Skin of body (tissue), 2 donors: ENCODE measurements around the gene SLC16A9. TPM values are rescaled to one million over a fixed set of nuclear protein-coding genes. Genes with fewer than 3 reads are reported as not detected.
"Not testable (repeated sequence)": the region's sequence is repeated elsewhere in the genome, so short reads cannot be mapped to it uniquely, and the experiment has no call there.

Source experiments
- DNase-seq: peaks from one replicate; lab custom pipeline; 2025; lab: John Stamatoyannopoulos, UW
- total RNA-seq: library from RNA; depleted of rRNA; stranded (reverse); fragments of >200 nt; gene quantifications from one replicate; pipeline ENCODE4 v1.2.3, GENCODE V29; 2014

SLC16A9 gene
- 6.5 TPM for total RNA-seq

DNA sequence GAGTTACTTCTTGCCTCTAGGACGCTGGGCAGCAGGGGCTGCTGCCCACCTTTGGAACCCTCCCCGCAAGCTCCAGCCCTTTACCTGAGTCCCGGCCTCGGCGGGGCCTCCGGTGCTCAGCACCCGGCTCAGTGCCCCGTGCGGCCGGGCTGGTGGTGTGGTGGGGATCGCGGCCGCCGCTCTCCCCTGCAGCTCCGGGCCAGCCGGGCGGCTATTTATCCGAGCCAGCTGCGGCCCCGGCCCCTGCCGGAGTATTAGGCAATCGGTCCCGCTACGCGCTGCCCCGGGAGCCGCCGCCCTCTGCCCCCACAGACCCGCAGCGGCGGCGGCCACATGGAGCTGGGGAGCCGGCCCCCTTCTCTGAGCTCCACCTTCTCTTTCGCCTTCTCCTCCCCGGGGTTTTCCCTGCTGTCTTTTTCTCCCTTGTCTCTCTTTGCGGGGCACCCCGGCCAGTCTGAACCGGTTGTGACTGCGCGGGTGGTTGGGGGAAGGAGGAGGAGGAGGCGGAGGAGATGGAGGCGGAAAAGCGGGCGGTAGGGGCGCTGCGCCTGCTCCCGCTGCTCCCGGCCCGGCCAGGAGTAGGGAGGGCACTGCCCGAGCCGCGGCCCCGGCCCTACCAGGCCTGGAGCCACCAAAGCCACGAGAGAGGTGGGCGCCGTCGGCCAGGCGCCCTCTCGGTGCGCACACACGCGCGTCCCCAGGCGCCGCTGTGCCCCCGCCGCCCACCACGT is at the start of gene SLC16A9:
SLC16A9 (minus strand) TSS at position 456 of the 731 bp plus-strand sequence. CDS start 25,559 bp downstream, outside the sequence.
- DNase-seq = peak; percentile 36

DNA sequence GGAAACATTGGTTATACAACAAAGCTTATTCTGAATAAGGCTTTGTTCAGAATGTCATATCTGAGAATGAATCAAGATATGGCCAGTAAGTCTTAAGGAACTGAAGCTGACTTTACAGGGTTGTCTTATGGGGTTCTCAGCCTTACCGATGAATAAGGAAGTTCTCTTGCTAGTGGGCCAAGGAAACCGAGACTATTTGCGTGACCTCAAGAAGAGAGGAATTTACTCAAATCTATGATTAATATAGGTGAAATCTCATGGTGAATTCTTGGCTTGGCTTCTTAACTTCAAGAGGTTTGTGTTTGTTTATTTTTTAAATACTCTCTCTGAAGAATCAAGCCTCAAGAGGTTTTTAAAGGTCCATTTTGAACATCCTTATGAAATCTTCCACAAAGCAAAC is 48.3 kb upstream of the SLC16A9 start:
- DNase-seq = no peak

- DNase-seq = no peak
Measured at GRCh38 chr10:59754951-59755350, 45.3 kb upstream of the SLC16A9 start.

DNA sequence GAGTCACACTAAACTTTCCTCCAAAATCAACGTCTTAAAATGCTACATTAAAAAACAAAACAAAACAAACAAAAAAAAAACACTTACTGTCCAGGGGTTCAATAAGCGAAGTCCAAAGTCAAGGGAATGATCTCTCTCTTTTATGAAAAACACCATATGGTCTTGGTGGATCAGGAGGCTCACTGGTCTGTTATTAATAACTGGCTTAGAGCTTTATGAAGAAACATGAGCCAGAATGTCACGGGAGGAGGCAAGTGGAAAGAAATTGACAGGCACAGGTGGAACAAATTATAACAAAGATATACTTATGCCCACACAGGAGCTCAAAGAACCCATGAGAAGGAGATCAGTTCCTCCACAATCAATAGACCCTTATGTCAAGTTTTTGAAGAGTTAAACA is 43.6 kb upstream of the SLC16A9 start, which contains the start of gene MRLN:
MRLN (minus strand) TSS at position 189 of the 400 bp plus-strand sequence.
- peak; percentile 1 for DNase-seq

DNA sequence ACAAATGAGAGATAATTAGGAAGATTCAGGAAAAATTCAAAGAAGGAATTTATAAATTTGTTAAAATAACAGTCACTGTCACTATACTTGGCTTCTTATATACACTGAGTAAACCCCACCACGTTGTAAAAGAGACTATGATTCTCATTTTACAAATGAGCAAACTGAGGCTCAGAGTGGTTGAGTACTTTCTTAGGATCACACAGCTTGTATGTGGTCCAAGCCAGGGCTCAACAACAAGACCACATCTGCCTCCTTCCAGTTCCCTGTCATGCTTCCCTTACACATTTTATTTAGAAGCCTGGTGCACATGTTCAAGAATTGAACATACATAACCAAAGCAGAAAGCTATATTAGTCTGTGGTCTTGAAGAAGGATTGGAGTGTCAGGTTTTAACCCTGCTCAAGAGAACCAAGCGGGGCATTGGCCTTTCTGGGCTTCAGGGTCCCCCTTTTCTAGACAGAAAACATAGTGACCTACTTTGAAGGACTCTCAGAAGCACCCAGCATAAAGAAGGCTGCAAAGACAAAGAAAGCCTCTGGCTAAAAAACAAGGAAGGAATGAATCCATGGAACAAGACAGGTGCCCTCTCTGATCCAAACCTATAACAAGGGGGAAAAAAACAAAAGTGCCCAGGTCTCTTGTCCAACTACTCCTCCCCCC is 42.8 kb upstream of the SLC16A9 start:
- DNase-seq = no peak

DNA sequence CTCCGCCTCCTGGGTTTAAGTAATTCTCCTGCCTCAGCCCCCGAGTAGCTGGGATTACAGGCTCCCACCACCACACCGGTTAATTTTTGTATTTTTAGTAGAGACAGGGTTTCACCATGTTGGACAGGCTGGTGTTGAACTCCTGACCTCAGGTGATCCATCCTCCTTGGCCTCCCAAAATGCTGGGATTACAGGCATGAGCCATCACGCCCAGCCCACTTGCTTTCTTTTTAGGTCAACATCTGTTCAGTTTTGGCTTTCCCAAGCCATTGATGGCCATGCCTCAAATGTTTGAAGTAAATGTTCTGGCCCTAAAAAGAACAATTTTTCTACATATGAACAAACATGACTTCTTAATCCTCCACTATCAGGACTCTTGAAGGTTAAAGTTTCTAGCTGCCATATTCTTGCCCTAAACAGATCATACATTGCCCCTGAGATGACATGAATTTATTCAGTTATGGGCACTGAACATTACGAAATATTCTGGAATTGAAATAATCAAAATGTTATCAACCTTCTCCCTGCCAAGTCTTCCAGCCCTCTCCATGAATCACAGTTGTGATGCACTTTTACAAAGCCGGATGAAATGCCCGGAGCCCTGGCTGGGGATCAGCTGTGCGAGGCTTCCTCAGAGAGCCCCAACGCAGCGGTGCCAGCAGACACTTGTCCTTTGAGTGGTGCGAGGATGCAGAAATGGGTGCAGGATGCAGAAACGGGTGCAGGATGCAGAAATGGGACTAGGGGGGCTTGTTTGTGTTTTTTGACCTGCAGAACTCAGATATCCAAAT is 40.7 kb upstream of the SLC16A9 start:
- DNase-seq = no peak

GRCh38 chr10:59748834-59749233 is 39.2 kb upstream of the SLC16A9 start:
- no peak for DNase-seq

DNA sequence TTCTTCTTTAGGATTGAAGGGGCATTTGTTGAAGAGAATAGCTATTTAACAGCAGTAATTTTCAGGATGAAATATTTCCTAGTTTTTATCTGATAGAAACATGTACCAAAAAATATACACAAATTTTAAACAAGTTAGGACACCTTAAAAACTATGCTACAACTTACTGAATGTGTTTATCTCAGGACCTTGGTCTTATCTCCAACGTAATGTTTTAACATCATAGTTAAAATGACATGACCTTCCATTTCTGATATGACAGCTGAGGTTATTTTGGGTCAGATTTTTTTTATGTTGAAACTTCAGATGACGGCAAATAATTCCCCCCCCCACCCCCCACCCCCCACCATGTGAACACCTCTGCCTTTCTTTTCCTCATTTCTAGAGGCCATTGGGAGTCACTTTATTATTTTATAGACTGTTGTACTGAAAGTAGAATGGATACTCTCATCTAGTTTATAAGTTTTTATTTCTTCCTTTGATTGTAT is 35.6 kb upstream of the SLC16A9 start:
- no peak for DNase-seq

- not testable (repeated sequence) for DNase-seq
Measured at GRCh38 chr10:59744762-59745161, 35.1 kb upstream of the SLC16A9 start.

GRCh38 chr10:59744156-59744555 is 34.5 kb upstream of the SLC16A9 start:
- not testable (repeated sequence) for DNase-seq

- DNase-seq = no peak
Measured at GRCh38 chr10:59741583-59741982, 31.9 kb upstream of the SLC16A9 start.

- DNase-seq = no peak
Measured at GRCh38 chr10:59741048-59741447, 31.4 kb upstream of the SLC16A9 start.

GRCh38 chr10:59736749-59737148 is 27.1 kb upstream of the SLC16A9 start:
- DNase-seq = no peak

DNA sequence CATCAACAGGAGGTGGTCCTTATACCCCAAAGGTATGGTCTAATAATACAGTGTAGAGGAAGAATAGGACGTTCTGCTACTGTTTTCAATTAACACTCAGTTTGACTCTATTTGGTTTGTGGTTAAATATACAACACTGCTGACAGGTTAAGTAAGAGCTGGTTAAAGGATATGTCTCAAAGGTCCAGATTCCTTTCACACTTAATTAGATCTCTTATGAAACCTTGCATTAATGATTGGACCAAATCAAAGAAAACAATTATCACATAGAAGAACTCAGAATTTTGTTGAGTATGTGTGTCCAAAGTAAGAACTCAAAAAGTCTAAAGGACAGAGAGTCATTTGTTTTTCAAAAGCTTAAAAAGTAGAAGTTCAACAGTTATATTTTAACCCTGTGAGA is 25.6 kb upstream of the SLC16A9 start:
- DNase-seq = no peak

DNA sequence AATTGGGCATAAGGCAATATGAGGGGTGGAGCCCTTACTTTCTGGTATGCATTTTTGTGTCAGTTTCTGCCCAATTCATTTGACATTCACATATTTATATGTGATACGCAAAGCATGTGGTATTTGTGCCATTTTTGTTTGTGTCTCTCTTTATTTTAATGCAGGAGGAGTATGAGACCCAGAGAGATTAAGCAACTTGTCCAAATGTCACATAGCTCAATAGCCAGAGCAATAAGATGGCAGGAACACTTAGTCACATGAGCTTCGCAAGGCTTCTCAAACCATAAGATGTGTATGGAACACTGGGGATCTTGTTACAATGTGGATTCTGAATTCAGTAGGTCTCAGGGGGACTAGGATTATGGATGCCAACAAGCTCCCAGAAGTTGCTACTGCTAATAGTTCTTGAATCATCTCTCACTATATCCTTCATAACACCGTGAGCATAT is 24.4 kb upstream of the SLC16A9 start:
- DNase-seq = no peak

GRCh38 chr10:59733321-59734013 is 23.8 kb upstream of the SLC16A9 start:
- not testable (repeated sequence) for DNase-seq

DNA sequence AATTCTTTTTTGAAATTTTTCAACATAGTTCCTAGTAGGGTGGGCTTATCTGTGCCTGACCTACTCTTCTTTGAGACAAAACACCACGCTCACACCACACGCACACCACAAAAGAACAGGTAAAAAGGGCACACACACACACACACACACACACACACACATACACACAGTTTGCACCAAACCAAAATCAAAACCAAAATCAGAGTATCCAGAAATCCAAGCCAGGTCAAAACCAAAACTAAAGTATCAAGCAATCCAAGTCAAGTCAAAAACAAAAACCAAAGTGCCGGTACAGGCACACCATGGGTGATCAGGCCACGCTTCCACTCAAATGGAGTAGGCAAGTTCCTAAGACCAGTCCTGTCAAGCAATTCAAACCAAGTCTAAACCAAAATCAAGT is 23.2 kb upstream of the SLC16A9 start:
- DNase-seq = not testable (repeated sequence)

GRCh38 chr10:59729167-59729566 is 19.5 kb upstream of the SLC16A9 start:
- not testable (repeated sequence) for DNase-seq

- no peak for DNase-seq
Measured at GRCh38 chr10:59724098-59724938, 14.7 kb upstream of the SLC16A9 start.

DNA sequence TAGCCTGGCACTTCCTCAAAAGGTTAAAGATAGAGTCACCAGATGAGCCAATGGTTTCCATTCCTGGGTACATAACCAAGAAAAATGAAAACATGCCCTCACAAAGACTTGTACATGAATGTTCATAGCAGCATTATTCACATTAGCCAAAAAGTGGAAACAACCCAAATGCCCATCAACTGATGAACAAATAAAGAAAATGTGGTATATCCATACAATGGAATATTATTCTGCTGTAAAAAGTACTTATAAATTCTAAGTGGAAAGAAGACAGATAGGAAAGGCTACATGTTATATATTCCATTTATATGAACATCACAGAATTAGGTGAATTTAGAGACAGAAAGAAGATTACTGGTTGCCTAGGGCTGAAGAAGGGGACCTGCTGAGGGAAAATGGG is 10.7 kb upstream of the SLC16A9 start:
- no peak for DNase-seq
